DMS114 treated with DMSO at 0.1 percent for 48 hours (cell line): ENCODE measurements around the gene SIX5.

ENCODE experiments used
- DNase-seq: peaks from one replicate; lab custom pipeline; 2025; ENCODE audit not compliant: unreplicated experiment; lab: John Stamatoyannopoulos, UW

The SIX5 gene

GRCh38 chr19:45777395-45777961 lies 8.4 kb upstream of the SIX5 start:
- DNase-seq = no peak

GRCh38 chr19:45774765-45775164 lies 5.7 kb upstream of the SIX5 start:
- no peak for DNase-seq

- no peak for DNase-seq
Measured at GRCh38 chr19:45773384-45773783, 4.3 kb upstream of the SIX5 start.

- DNase-seq = no peak
Measured at GRCh38 chr19:45772912-45773311, 3.9 kb upstream of the SIX5 start.

GRCh38 chr19:45772130-45772840 lies 3.2 kb upstream of the SIX5 start:
- no peak for DNase-seq

- DNase-seq = no peak
Measured at GRCh38 chr19:45771311-45771933, 2.4 kb upstream of the SIX5 start.

GRCh38 chr19:45770192-45771101 lies 1.4 kb upstream of the SIX5 start:
- peak; percentile 86 for DNase-seq

- no peak for DNase-seq
Measured at GRCh38 chr19:45769821-45770191, 754 bp upstream of the SIX5 start.

GRCh38 chr19:45768655-45768983 lies 433 bp downstream of the SIX5 start:
- DNase-seq = no peak

GRCh38 chr19:45767881-45768654 lies 984 bp downstream of the SIX5 start:
- no peak for DNase-seq

- peak; percentile 18 for DNase-seq
Measured at GRCh38 chr19:45767410-45767880, 1.6 kb downstream of the SIX5 start.

- DNase-seq = no peak
Measured at GRCh38 chr19:45766869-45767346, 2.1 kb downstream of the SIX5 start.

- DNase-seq = no peak
Measured at GRCh38 chr19:45766296-45766868, 2.7 kb downstream of the SIX5 start.

- no peak for DNase-seq
Measured at GRCh38 chr19:45765702-45766295, 3.3 kb downstream of the SIX5 start.

- DNase-seq = no peak
Measured at GRCh38 chr19:45764945-45765701, 3.9 kb downstream of the SIX5 start.

GRCh38 chr19:45764475-45764874 lies 4.6 kb downstream of the SIX5 start:
- DNase-seq = no peak

GRCh38 chr19:45763691-45764294 lies 5.3 kb downstream of the SIX5 start:
- no peak for DNase-seq

- DNase-seq = no peak
Measured at GRCh38 chr19:45762870-45763631, 6.0 kb downstream of the SIX5 start.
